GM12878 (cell line): ENCODE measurements around the gene PTGS1. TPM values are rescaled to one million over a fixed set of nuclear protein-coding genes. Genes with fewer than 3 reads are reported as not detected.

Experiments used
- ATAC-seq: fragments of 200-7000 bp; cut with Tn5 transposase; 3 replicates; pipeline ENCODE4 v1.9.1; 2020; ENCODE audit warnings: mild to moderate bottlenecking, moderate library complexity
- BruUV-seq: library from RNA; stranded (reverse); fragments of 400-500 nt; replicated peaks from 2 replicates; lab custom pipeline; 2021; lab: Mats Ljungman, UMichigan
- CTCF ChIA-PET: fragments of 300-600 bp; sonication (Branson Sonifier 250); formaldehyde crosslinking; extraction: SDS; loops from one replicate; lab custom pipeline; 2021; ENCODE audit warnings: inconsistent platforms; lab: Yijun Ruan, JAX
- POLR2A ChIA-PET: fragments of 350-600 bp; formaldehyde crosslinking; extraction: SDS; loops from one replicate; lab custom pipeline; 2021; ENCODE audit warnings: inconsistent platforms; lab: Charles Lee
- RAD21 ChIA-PET: fragments of 300-600 bp; sonication (Branson Sonifier 250); formaldehyde crosslinking; loops from one replicate; lab custom pipeline; 2023; ENCODE audit warnings: antibody characterized with exemption; ENCODE audit not compliant: unreplicated experiment; lab: Charles Lee
- SMC1A ChIA-PET: fragments of 300-600 bp; sonication (Branson Sonifier 250); formaldehyde crosslinking; loops from one replicate; lab custom pipeline; 2023; ENCODE audit not compliant: unreplicated experiment, uncharacterized antibody; lab: Charles Lee
- DNase-seq: peaks from one replicate; pipeline ENCODE4 v3.0.0-alpha.2; 2011; ENCODE audit warnings: low read depth, low spot score
- FAIRE-seq: peaks from 3 replicates; lab custom pipeline; 2011; peaks lifted over from hg19 to GRCh38; lab: Jason Lieb, UNC
- H2AFZ ChIP-seq: 2 replicates; pipeline ENCODE4 v1.6.0; 2011; ENCODE audit warnings: low read depth, low read length, control low read depth; ENCODE audit not compliant: control insufficient read depth
- H3K27ac ChIP-seq: 2 replicates; pipeline ENCODE4 v1.5.1; 2011; ENCODE audit warnings: control low read depth; ENCODE audit not compliant: control insufficient read depth, insufficient read depth
- H3K27me3 ChIP-seq, 2 experiments: replicated peaks in 1 of 2; 2 replicates each; pipeline versions ENCODE4 v1.6.0 to v1.6.1; 2011; ENCODE audit warnings: low read length in 1 of 2; ENCODE audit not compliant: control insufficient read depth in 2 of 2, insufficient read depth in 2 of 2
- H3K36me3 ChIP-seq, 2 experiments: 2 replicates each; pipeline ENCODE4 v1.5.1; 2011; ENCODE audit warnings: low read length in 1 of 2; ENCODE audit not compliant: control insufficient read depth in 2 of 2, insufficient read depth in 2 of 2
- H3K4me1 ChIP-seq: 2 replicates; pipeline ENCODE4 v1.6.1; 2011; ENCODE audit warnings: mild to moderate bottlenecking, low read length, moderate library complexity, mixed read lengths; ENCODE audit not compliant: control insufficient read depth, insufficient read depth
- H3K4me2 ChIP-seq: 2 replicates; pipeline ENCODE4 v1.6.0; 2011; ENCODE audit warnings: control low read depth; ENCODE audit not compliant: control insufficient read depth, insufficient read depth
- H3K4me3 ChIP-seq: fragments of 200-600 bp; sonication (generic); 2 replicates; pipeline ENCODE4 v1.5.1; 2016
- H3K79me2 ChIP-seq: 2 replicates; pipeline ENCODE4 v1.6.0; 2011; ENCODE audit warnings: low read length; ENCODE audit not compliant: control insufficient read depth, insufficient read depth
- H3K9ac ChIP-seq: 2 replicates; pipeline ENCODE4 v1.8.0; 2011; ENCODE audit warnings: low read length, control low read depth, mixed read lengths; ENCODE audit not compliant: control insufficient read depth, insufficient read depth
- H3K9me3 ChIP-seq: replicated peaks from 3 replicates; pipeline ENCODE4 v1.5.1; 2011; ENCODE audit warnings: mild to moderate bottlenecking, low read length; ENCODE audit not compliant: control insufficient read depth, insufficient read depth
- H4K20me1 ChIP-seq: 2 replicates; pipeline ENCODE4 v1.6.0; 2011; ENCODE audit not compliant: control insufficient read depth, insufficient read depth
- BHLHE40 ChIP-seq, 2 experiments: fragments of 450-650 bp in 1 of 2; IDR thresholded peaks; 2 replicates each; pipeline ENCODE4 v1.6.1; 2011 to 2017; ENCODE audit warnings: low read depth in 2 of 2, borderline replicate concordance in 1 of 2, improper control_type of control experiment in 1 of 2, low read length in 1 of 2, mild to moderate bottlenecking in 1 of 2
- CHD4 ChIP-seq: fragments of 200-600 bp; sonication (generic); IDR thresholded peaks from 2 replicates; pipeline ENCODE4 v1.6.1; 2016; ENCODE audit warnings: mild to moderate bottlenecking
- ETV6 ChIP-seq, 2 experiments: fragments of 450-650 bp in 1 of 2; IDR thresholded peaks in 1 of 2; conservative IDR thresholded peaks in 1 of 2; 2 replicates each; pipeline ENCODE4 v1.6.1; 2014; ENCODE audit warnings: antibody characterized with exemption in 1 of 2, borderline replicate concordance in 1 of 2, low read depth in 1 of 2, mild to moderate bottlenecking in 1 of 2, moderate library complexity in 1 of 2
- IRF4 ChIP-seq: IDR thresholded peaks from 2 replicates; pipeline ENCODE4 v1.6.1; 2011; ENCODE audit warnings: low read depth, low read length
- MYB ChIP-seq: fragments of 150-350 bp; IDR thresholded peaks from 2 replicates; pipeline ENCODE4 v1.6.1; 2014; ENCODE audit warnings: mild to moderate bottlenecking, low read depth, low read length, borderline replicate concordance
- PBX3 ChIP-seq: IDR thresholded peaks from 2 replicates; pipeline ENCODE4 v1.6.1; 2011; ENCODE audit warnings: mild to moderate bottlenecking, low read depth, low read length, moderate library complexity; ENCODE audit not compliant: insufficient replicate concordance
- RELA ChIP-seq: fragments of 450-650 bp; IDR thresholded peaks from 2 replicates; pipeline ENCODE4 v1.8.0; 2014; ENCODE audit warnings: borderline replicate concordance; ENCODE audit not compliant: partially characterized antibody
- SP1 ChIP-seq: IDR thresholded peaks from one replicate; pipeline ENCODE4 v1.6.1; 2011; ENCODE audit warnings: low read depth, low read length
- ZBED1 ChIP-seq: IDR thresholded peaks from 2 replicates; pipeline ENCODE4 v1.6.1; 2016; ENCODE audit warnings: borderline replicate concordance
- ZBTB11 ChIP-seq: fragments of 450-650 bp; formaldehyde crosslinking; IDR thresholded peaks from 2 replicates; pipeline ENCODE4 v1.5.0; 2022; ENCODE audit warnings: mild to moderate bottlenecking, missing genetic modification characterization
- ZNF384 ChIP-seq: IDR thresholded peaks from 2 replicates; pipeline ENCODE4 v1.6.1; 2012; ENCODE audit warnings: low read depth, mild to moderate bottlenecking, low read length, improper control_type of control experiment, borderline replicate concordance
- WGBS: methylation state at CpG from one replicate; pipeline ENCODE4 v1.1.6; 2016; ENCODE audit warnings: low lambda C conversion rate; ENCODE audit not compliant: insufficient replicate concordance, insufficient coverage; ENCODE audit errors: missing lambda C conversion rate; 5-methylcytosine and 5-hydroxymethylcytosine counted together
- in situ Hi-C: fragments of 300-500 bp; cut with MboI; formaldehyde crosslinking; loops from 9 replicates; pipeline ENCODE4 v1.14.3; 2018; ENCODE audit warnings: mixed read lengths
- intact Hi-C: fragments of 100-400 bp; cut with micrococcal nuclease; formaldehyde crosslinking; loops from one replicate; pipeline ENCODE4 v1.14.2; 2022; ENCODE audit not compliant: unreplicated experiment
- polyA plus RNA-seq, 11 experiments: library from polyadenylated mRNA; depleted of rRNA in 4 of 11; unstranded in 6 of 11; stranded (reverse) in 5 of 11; fragments of >200 nt; fragmentation: Nextera tagmentation in 4 of 11; fragmentation: Illumina TruSeq in 1 of 11; extraction: Ambion mirVana in 4 of 11; extraction: Trizol in 1 of 11; gene quantifications; 1 replicate in 1 of 11; 2 replicates in 10 of 11; pipeline versions ENCODE4 v1.2.1 to v1.2.3, GENCODE V29; 2011 to 2016; ENCODE audit warnings: inconsistent platforms in 2 of 11, missing spikeins in 2 of 11, low read depth in 1 of 11
- total RNA-seq, 4 experiments: library from RNA; depleted of rRNA in 3 of 4; stranded (reverse); fragments of >200 nt in 3 of 4; fragmentation: Illumina TruSeq in 1 of 4; extraction: Trizol in 1 of 4; gene quantifications; 2 replicates each; pipeline versions ENCODE4 v1.2.1 to v1.2.3, GENCODE V29; 2013 to 2021

PTGS1 gene
- total and polyA plus RNA-seq, 10 of the 15 experiments (the other 5 are each of a cell fraction or from before 2014, with no cell fraction given) = 0.16 to 2.8 (median 0.96) TPM

GRCh38 chr9:122378236-122378635 is 7.4 kb downstream of the PTGS1 start:
- FAIRE-seq (no peak), ATAC-seq (no peak), DNase-seq (no peak)
- ChIA-PET RAD21 (no interaction called here), POLR2A (no interaction called here), CTCF (no interaction called here), SMC1A (no interaction called here)
- Histone ChIP-seq H3K4me1 (peaks cover 4% of the 10 kb centered on the region), H3K4me2 (no peak overlapping the region), H3K4me3 (no peak overlapping the region), H3K36me3 (no peaks in the 10 kb centered on the region; a peak in 1 of 4 replicates), H3K9me3 (peaks cover 7% of the 10 kb centered on the region; the same call in 2 of the 3 replicates), H2AFZ (no peak overlapping the region), H3K27me3 (no peaks in the 10 kb centered on the region), H3K9ac (no peak overlapping the region), H3K27ac (no peak overlapping the region), H4K20me1 (no peaks in the 10 kb centered on the region), H3K79me2 (no peaks in the 10 kb centered on the region)
- in situ Hi-C loops (no loop called here), intact Hi-C loops (no loop called here)
- TF ChIP-seq ZBED1 (no peak), MYB (no peak), PBX3 (no peak), BHLHE40 (IDR thresholded peaks at IDR 0.05; ENCODE audit: borderline replicate concordance in 1 of 2, low read depth in 2 of 2, low read length in 1 of 2) (no peak), SP1 (no peak), ZNF384 (no peak), RELA (no peak), ZBTB11 (CRISPR knock-in tag) (no peak), ETV6 (conservative IDR thresholded peaks at IDR 0.05 in 1 of 2, IDR thresholded peaks at IDR 0.05 in 1 of 2; ENCODE audit: borderline replicate concordance in 1 of 2, low read depth in 1 of 2) (no peak), IRF4 (no peak), CHD4 (no peak)
- WGBS = 43% methylated on average over 8 of the region's 8 CpGs
- BruUV-seq = no TSS peak
